Iris pigment epithelial cell (primary cell): Measurements from ENCODE around the gene HIVEP3.

Experiments
- DNase-seq: peaks from one replicate; pipeline ENCODE4 v3.0.0-alpha.2; 2011; ENCODE audit warnings: low read depth

The HIVEP3 gene

DNA sequence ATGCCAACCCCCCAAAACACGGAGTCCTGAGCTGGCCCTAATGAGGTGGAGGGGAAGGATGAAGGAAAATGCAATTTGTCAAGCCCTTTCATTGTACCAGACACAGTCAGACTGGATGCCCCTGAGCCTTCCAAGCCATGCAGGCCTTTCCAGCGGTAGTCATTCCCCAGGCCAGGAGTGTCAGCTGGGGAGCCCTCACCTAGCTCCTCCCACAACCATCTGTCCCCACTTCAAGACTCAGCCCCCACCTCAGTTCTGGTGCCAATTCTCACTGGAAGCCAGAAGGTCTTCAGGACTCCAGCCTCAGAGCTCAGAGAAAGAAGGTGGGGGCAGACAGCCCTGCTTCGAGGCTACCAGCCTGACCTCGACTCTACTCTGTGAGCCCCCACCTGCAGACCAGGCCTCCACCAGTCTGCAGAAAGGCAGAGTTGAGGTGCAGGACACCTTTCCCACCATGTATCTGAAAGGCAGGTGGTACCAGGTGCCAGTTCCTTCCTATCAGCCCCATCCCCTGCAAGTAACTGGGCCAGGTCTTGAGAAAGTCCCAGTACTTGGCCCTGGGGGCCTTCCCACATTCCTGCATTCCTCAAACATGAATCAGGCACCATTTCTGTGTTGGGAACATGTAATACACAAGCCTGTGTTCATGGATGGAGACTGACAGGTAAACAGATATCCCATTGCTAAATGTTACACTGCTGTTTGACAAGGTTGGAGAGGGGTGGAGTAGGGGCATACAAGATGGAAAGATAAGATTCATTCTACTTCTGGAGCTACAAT, 253.7 kb downstream of the HIVEP3 start:
- DNase-seq, result peak; percentile 68

DNA sequence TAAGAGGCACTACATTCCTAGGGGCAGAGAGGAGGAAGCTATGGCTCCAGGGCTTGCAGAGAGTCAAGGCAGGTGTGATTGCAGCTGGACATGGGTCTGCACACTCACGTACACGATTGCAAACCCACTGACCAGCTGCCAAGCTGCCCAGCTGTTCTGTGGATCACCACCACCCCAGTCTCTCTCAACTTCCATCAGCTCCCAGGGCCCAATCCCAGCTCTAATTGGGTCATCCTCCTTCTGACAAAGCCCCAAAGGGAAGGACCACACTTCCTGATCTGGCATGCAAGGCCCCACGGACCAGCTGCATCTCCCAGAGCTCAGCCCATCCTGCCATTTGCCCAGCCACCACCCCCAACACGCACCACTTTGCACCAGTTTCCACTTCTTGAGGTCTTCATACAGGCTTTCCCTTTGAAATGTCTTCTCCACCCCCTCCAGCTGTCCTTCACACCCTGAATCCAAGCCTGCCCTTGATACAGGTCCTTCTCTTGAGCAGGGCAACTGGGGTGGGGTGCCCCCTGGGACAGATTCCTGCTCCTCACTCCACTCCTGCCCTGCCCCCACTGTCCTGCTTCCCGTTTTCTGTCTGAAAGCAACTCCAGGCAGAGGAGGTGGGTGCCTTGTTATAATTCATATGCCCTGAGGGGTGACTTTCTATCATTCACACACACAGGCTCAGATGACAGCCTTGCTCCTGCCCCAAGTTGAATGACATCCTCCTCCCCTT, 254.9 kb downstream of the HIVEP3 start:
- no peak for DNase-seq

DNA sequence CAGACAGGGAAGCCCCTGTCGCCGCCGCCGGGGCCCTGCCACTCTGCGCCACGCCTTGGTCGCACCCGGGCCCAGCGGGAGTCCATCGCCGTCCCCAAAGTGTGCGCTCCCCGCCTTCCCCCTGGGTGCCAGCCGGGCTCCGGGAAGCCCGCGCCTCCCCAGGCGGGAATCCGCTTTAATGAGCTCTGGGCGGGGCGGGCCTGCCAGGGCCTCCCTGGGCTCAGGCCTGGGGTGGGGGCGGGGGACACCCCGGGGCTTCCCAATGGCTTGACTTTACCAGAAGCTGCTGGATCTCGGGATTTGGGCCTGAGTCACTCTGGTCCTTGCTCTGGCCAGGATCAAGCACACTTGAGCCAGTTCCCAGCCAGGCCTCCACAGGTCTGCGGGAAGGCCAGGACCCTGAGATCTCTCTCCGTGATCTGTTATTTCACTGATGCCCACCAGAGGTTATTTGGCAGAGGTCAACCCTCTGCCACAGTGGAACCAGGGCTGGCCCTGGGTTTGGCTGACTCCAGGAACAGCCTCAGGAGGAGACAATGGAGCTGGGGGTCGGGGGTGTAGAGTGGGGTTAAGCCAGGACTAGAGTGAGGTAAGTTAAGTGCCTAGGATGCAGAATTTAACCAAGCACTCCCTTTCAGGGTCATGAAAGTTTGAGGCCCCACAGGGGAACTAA, 255.8 kb downstream of the HIVEP3 start:
- peak; percentile 66 for DNase-seq

DNA sequence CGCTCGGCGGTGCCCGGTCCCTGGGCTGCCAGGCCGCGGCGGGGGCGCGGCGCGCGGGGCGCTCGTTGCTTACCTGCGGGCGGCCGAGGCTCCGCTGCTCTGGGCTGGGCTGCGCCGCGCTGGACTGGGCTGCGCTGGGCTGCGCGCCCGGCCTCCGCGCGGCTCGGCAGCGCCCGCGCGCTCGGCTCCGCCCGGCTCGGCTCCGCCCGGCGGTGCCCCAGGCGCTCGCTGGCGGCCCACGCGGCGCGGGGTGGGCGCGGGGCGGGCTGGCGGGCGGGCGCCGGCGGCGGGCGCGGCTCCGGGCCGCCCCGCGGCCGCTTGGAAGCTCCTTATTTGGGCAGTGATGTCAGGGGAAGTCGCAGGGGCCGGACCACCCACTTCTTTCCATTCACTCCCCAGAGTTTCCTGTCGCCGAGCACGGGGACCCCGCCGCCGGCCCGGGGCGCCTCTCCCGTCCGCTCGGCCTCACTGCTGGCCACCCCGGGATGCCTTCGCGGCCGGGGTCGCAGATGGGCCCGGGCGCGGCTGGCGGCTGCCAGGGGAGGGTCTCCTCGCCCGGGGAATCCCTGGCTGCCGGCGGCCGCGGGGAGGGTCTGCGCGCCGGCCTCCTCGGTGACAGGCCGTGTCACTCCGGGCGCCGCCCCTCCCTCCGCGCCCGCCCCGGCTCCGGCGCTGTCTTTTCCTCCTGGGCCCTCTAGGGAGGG, 256.5 kb downstream of the HIVEP3 start:
- peak; percentile 67 for DNase-seq

DNA sequence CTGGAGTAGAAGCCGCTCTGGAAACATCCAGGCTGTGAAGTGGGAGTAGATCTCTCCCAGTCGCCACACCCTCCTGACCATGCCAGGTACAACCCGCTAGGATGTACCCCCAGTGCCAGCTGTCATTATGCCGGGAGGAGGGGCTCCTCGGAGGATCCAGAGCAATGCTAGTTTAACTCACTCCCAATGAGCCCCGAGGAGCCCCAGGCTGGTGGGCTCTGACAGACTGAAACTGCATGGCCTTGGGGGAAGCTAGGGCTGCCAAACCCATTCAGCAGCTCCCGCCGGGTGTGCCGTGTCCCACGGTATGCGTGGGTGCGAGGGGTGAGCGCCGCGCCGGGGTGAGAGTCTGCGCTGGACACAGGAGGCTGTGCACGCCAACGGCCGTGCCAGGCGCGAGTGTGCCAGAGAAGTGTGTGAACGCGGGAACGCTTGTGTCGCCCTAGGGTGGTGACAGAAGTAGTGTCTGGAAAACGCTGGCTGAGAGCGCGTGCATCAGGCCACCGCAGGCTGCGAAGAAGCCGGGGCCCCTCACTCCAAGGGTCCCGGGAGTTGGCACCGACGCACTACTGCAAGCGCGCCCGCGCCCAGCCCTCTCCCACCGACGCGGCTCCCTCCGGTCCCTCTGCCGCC, 257.2 kb downstream of the HIVEP3 start:
- DNase-seq, result no peak

DNA sequence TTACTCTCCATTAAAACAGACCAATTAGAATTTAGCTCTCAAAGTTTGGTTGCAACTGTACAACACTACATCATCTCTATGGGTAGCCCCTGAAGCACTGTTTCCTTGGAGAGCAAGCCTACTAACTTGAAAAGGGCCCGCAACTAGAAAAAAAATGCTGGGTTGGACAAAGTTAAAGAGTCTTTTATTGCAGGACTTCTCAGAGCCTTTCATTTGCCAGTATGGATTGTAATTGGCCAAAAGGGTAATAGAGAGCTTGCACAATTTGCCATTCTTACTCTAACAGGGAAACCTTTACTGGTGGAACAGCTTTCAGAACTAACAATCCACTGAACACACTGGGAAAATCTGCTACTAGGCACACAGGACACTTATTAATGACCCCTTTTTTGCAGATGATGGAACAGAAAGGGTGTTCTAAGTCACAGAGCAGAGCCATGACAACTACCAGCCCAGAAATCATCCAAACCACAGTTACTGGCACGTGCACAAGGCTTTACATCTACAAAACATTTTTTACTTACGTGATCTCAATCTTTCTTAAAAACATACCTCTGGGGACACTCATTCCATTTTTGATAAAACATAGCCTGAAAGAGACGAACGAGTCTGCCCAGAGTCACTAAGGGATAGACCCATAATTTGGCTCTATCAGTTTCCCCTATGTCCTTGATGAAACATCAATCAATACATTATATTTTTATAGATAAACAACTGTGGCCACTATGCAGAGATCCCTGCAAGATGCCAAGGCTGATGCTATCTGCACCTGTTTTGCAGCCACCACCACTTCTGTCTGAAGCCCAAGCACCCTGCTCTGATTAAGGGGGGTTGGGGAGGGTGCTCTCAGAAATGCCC, 257.9 kb downstream of the HIVEP3 start:
- DNase-seq, result no peak

DNA sequence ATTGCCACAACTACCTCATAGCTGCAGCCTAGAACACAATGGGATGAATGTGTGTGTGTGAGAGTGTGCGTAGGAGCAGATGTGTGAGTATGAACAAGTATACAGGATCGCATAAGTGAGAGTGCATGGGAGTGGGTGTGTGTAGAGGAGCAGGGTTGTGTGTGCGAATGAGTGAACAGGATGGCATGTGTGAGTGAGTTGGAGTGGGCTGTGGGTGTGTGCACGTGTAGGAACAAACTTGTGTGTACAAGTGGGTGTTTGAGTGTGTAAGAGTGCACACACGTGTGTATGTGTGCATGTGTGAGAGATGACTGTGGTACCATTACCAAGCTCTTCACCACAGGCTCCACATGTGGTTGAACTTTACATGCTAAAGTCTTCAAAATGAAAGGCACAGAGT, 258.8 kb downstream of the HIVEP3 start:
- DNase-seq, result no peak

DNA sequence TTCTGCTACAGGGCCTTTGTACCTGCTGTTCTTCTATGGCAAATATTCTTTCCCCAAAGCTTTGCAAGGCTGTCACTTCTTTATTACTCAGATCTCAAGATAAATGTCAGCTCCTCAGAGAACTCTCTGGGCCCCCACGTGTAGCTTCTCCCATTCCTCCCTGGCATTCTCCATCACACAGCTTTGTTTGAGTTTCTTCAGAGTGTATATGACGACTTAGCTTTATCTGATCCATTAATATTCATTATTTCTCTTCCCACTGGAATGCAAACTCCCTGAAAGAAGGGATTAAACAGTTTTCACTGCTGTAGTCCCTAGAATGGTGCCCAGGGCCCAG, 259.6 kb downstream of the HIVEP3 start:
- no peak for DNase-seq

DNA sequence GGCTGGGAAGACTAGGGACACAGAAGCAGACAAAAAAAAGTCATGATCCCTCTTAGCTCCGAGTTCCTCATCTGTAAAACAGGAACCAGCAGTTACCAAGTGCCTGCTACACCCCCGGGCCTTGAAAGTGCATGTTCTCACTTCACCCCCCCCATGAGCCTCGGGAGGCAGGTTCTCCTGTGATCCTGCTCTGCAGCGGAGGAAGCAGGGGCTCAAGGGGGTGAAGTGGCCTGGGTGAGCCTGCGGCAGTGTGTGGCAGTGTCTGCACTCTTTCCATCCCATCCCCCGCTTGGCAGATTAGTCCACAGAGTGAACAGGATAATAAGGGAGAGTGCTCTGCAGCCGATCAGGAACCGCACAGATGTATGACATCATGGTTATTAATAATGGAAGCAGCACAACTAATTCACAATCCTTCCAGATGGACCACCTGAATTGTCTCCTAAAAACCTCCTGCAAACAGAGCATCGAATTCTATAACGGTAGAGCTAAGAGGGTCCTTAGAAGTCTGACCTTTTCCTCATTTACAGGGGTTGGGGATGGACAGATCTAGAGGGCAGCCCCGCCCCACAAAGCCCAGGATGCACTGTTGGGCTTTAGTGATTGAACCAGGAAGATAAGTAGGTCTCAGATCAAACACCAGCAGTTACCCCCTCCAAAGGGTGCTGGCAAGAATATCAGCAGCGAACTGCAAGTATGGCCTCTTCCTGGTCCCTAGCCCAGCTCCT, 260.1 kb downstream of the HIVEP3 start:
- DNase-seq, result no peak

DNA sequence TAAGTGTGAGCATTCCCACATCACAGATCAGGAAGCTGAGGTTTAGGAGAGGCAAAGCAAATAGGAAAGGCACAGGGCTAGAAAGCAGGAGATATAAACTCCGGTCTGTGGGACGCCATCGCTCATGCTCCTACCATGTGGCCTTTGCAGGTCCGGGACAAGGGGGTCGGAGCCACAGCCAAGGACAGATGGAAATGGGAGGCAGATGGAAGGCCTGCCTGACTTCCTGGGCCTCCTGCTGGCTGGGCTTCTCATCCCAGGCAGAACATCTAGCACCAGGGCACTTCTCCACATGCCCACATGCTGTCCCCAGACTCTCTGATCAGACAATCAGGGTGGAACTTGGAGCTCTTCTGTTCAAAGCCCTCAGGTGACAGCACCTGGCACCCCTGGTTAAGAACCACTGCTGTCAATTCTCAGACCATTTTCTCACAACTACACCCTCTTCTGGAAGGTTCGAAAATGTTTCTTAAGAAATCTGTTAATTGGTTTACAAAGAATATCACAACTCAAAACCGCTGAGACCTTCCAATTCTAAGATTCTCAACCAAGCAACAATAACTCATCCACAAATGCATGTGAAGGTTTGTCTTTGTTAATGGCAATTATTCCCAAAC, 260.9 kb downstream of the HIVEP3 start:
- no peak for DNase-seq

DNA sequence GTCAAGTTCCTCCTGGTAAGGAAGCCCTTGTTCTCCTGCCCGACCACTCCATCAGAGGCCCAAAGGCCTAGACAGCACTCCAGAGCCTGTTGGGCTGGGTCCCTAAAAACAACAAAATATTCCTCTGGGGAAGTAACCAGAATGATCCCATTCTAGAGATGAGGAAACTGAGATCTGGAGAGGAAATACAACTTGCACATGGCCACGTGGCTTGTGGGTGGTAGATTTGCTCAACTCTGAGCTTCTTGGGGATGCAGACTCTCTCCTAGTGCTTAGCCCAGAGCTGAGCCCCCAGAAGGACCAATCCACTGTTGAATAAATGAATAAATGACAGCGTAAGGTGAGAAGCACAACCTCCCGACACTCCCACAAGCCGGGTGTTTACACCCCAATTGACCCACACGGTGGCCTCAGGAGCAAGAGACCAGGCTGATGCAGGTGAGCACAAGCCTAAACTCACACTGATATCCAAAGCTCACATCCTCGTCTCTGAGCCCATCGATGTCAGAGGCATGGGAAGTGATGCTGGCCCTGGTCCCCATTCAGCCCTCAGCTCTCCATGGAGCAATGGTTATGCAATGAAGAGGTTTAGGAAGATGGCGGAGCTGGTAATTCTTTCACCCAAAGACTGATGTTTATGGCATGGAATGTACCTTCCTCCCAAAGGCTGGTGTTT, 261.8 kb downstream of the HIVEP3 start:
- no peak for DNase-seq

DNA sequence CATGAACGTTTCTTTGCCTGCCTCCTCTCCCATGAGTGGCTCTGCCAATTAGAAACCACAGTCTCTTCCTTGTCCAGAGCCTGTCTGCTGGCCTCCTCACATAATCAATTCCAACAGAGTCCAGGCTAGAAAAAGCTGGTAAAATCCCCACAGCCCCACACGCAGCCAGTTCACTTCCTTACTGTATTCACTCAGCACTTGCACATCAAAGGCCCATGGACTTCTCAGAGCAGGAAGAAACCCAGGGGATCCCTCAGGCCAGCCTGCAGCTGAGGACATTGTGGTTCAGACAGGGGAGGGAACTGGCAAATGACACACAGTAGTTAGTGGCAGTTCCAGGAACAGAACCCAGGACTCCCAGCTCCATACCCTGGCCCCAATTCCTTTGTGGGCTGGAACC, 262.7 kb downstream of the HIVEP3 start:
- no peak for DNase-seq

DNA sequence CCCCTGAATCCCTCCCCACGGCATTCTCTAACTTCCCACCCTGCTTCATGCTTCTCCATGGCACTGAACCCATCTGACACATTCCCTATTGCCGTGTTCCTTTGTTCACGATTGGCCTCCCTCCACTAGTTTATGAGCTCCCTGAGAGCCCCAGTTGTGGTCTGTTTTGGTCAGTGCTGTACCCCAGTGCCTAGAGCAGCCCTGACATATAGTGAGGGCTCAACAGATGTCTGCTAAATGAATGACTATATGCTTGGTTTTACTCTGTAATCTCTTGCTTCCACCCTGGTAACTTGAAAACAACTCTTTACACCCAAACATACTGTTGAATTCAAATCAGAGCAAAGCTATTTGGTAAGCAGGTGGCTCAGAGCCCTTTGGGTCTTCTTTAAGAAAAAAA, 263.1 kb downstream of the HIVEP3 start:
- DNase-seq, result no peak

DNA sequence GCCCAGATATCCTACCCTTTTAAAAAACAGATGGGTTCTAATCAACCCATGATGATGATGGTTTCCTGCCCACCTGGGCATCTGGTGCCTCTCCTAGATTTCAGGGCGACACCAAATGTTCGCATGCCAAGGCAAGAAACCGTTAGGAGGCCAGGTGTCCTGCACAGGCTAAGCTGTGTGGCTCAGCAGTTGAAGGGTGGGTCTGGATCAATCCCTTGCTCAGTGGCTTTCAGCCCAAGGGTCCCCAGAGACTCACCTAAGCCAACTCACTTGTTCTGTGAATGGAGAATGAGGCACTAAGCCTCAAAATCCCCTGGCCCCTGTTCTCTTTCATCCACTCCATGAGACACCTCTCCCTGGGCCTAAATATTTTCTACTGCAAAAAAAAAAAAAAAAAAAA, 265.1 kb downstream of the HIVEP3 start:
- no peak for DNase-seq

DNA sequence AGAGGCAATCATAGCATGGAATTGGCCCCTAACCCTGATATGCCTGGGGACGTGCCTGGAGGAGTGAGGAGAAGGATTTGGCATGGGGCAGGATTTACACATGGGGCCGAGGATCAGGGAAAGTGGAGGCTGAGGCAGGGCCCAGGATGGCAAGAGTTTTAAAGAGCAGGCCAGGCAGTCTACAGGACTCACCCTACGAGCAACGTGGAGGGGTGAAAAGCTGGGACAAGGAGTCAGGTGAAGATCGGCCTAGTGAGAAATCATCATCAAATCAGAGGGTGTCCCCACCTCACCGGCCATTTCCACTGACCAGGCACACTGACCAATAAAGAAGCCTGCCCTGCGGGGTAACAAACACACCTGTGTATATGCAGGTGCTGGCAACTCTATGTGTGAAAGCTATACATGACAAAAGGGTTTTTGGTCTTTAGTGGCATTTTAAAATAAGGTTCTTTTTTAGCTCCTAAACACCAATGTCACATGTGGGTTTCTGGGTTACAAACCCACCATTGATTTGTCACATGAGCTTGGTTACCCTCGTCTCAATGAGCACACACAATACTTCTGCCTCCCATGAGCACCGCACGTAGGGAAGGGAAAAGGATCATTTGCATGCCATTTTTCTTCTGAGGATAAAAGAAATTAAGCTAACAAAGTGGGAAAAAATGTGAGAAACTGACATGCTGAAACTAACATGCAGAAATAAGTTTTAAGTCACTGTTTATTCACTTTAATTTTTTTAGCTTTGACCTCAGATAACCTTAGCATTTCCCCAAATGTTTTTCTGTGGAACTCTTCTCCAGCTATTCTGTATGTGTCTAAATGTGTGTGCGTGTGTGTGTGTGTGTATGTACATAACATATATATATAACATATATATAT, 266.1 kb downstream of the HIVEP3 start:
- no peak for DNase-seq

DNA sequence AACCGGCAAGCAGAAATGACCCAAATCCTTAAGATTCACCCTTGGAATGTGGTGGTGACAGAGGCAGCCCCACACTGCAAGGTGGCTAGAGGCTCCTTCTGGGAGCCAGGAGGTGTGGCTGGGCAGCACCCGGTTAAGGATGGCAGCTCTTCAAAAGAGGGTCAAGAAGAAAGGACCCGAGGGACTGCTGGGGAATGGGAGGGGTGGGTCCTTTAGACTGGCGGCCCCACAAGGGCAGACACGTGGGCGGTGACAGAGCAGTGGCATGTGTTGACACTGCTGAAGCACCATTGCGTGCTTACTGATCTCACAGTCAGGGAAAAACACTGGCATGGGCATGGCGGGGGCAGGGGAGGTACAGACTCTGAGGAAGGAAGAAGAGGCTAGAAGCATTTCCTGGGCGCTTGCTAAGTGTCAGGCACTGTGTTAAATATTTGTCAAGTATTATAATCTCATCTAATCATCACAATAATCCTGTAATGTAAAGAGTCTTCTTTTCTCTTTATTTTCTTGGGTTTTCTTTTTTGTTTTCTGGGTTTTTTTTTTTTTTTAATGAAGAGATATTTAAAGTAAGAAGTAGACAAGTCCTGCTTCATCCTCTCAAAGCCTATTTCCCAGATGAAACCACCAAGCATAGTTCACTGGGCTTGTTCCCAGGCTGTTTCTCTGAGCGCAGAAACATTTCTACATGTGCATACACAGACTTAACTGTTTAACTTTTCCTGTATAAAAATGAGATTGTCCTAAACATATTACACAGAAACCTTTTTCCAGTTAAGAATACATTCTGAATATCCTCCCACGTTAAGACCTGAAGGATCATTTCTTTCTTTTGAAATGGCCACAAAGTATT, 268.5 kb downstream of the HIVEP3 start:
- no peak for DNase-seq

DNA sequence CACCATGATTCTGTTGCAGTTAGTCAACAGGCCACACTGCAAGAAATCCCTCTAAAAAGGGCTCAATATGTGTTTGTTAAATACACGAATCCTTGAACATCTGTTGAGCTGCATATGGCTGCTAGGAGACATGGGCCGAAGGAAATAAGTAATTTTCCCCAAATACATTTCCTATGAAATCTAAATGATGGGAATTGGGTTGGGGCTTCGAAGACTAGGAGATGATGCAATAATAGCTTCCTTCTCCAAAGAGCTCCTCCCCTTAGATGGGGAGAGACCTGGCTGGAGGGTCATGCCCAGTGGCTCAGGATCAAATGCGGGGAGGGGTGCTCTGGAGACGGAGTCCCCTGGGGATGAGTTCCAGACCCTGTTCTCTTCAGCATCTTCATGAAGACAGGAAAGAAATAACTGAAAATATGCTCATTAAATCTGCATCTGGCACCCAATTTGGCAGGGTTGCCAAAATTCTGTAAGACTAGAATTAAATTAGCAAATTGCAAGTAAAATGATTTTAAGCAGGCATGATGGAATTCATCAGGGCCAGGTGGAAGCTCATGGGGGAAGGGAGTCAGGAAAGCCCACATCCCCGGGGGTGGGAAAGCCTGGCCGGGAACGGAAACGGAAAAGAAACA, 269.2 kb downstream of the HIVEP3 start:
- no peak for DNase-seq
